Adrenal gland (tissue), 12 donors: Measurements from ENCODE around the gene SMYD1. TPM values are rescaled to one million over a fixed set of nuclear protein-coding genes. Genes with fewer than 3 reads are reported as not detected.

Experiments
- DNase-seq, 7 donors: peaks; one replicate each; pipeline ENCODE4 v3.0.0-alpha.2; 2019 to 2020
- H3K27ac ChIP-seq, 5 donors: fragments of 200-600 bp; sonication (generic) in 4 of 5; 1 replicate in 3 of 5; 2 replicates in 2 of 5; pipeline versions ENCODE4 v1.5.1 to v1.8.0; 2016 to 2020; ENCODE audit warnings: mild to moderate bottlenecking in 1 of 5
- H3K27me3 ChIP-seq: fragments of 200-600 bp; 2 replicates; pipeline ENCODE4 v1.8.0; 2021
- H3K36me3 ChIP-seq, 2 donors: fragments of 200-600 bp; replicated peaks in 1 of 2; 1 replicate in 1 of 2; 2 replicates in 1 of 2; pipeline versions ENCODE4 v1.5.1 to v1.8.0; 2018 to 2022
- H3K4me1 ChIP-seq, 2 donors: fragments of 200-600 bp; replicated peaks in 1 of 2; 1 replicate in 1 of 2; 2 replicates in 1 of 2; pipeline versions ENCODE4 v1.5.1 to v1.8.0; 2018 to 2021
- H3K4me3 ChIP-seq, 4 donors: fragments of 200-600 bp; sonication (generic) in 3 of 4; one replicate each; pipeline ENCODE4 v1.5.1; 2016 to 2018
- H3K9me3 ChIP-seq, 3 donors: fragments of 200-600 bp; sonication (generic) in 1 of 3; replicated peaks in 1 of 3; 1 replicate in 2 of 3; 2 replicates in 1 of 3; pipeline versions ENCODE4 v1.5.1 to v1.8.0; 2016 to 2021
- POLR2A ChIP-seq, 2 donors: fragments of 450-650 bp; IDR thresholded peaks; one replicate each; pipeline ENCODE4 v1.6.1; 2017; ENCODE audit warnings: antibody characterized with exemption in 2 of 2, mild to moderate bottlenecking in 2 of 2, moderate library complexity in 1 of 2
- WGBS, 4 donors: extraction: QIAGEN DNeasy Blood & Tissue Kit in 2 of 4; methylation state at CpG; one replicate each; pipeline versions ENCODE4 v1.1.5 to v1.1.7; 2013 to 2017; 5-methylcytosine and 5-hydroxymethylcytosine counted together
- intact Hi-C, 2 donors: fragments of 100-400 bp; cut with DNase I; formaldehyde crosslinking; loops; one replicate each; pipeline versions ENCODE4 v1.14.1 to v1.15.0; 2022 to 2023
- polyA plus RNA-seq, 3 donors: library from polyadenylated mRNA; stranded (reverse); fragments of 200-250 nt in 2 of 3; fragments of 350-450 nt in 1 of 3; fragmentation: Illumina TruSeq in 1 of 3; extraction: RNeasy Lipid Tissue Mini Kit (QIAGEN cat#74804) in 1 of 3; gene quantifications; one replicate each; pipeline ENCODE4 v1.2.3, GENCODE V29; 2013 to 2014
- total RNA-seq, 9 donors: library from RNA; depleted of rRNA in 4 of 9; stranded (reverse); fragments of >200 nt in 4 of 9; fragments of 120-200 nt in 1 of 9; fragmentation: NEBNext Ultra II Directional in 1 of 9; extraction: Animal tissue kit (Norgen Biotek cat#: 25700) in 1 of 9; gene quantifications; one replicate each; pipeline versions ENCODE4 v1.1.0 to v1.2.4, GENCODE V29; 2013 to 2023
- TF ChIP-seq, protein P1 (sequence below), 6 experiments: fragments of 450-650 bp in 4 of 6; fragments of 200-600 bp in 2 of 6; sonication (generic) in 1 of 6; IDR thresholded peaks; 1 replicate in 5 of 6; 2 replicates in 1 of 6; pipeline versions ENCODE4 v1.5.1 to v1.8.0; 2016 to 2021; ENCODE audit warnings: antibody characterized with exemption in 6 of 6, mild to moderate bottlenecking in 2 of 6, moderate library complexity in 1 of 6
- donor health status: healthy with polysubstance abuse.
- donor health status: Bipolar disorder and iron deficiency.
- donor health status: DM: yes; HTN: yes; CAD: no.
- donor health status: DM: no; HTN: no; CAD: no.
- donor health status: DM: no; HTN: no; CAD: no.
- donor health status: DM: yes; HTN: yes; CAD: no.

SMYD1 gene
- total and polyA plus RNA-seq, 12 donors = under 0.01 to 0.34 (median 0.07) TPM; not detected in 8

DNA sequence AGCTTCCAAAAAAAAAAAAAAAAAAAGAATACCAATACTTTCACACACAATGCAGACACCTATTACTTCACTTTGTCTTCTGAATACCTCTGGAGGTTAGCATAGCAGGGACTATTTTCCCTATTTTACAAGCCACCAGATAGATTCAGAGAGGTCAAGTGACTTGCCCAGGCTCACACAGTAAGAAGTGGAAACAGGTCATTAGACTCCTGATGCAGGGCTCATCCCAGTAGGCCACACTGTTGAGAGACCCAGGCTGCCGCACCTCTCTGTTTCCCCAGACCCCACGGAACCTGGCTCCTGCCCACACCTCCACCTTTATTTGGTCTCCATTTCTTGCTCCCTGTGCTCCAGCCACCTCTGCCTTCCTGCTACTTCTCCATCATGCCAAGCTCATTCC lies 19.4 kb downstream of the SMYD1 start:
- DNase-seq = no peak
- H3K4me1 ChIP-seq = no peaks in the 10 kb centered on the region
- no peaks in the 10 kb centered on the region for H3K27me3 ChIP-seq
- TF ChIP-seq, protein P1, sequence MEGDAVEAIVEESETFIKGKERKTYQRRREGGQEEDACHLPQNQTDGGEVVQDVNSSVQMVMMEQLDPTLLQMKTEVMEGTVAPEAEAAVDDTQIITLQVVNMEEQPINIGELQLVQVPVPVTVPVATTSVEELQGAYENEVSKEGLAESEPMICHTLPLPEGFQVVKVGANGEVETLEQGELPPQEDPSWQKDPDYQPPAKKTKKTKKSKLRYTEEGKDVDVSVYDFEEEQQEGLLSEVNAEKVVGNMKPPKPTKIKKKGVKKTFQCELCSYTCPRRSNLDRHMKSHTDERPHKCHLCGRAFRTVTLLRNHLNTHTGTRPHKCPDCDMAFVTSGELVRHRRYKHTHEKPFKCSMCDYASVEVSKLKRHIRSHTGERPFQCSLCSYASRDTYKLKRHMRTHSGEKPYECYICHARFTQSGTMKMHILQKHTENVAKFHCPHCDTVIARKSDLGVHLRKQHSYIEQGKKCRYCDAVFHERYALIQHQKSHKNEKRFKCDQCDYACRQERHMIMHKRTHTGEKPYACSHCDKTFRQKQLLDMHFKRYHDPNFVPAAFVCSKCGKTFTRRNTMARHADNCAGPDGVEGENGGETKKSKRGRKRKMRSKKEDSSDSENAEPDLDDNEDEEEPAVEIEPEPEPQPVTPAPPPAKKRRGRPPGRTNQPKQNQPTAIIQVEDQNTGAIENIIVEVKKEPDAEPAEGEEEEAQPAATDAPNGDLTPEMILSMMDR (IDR thresholded peaks at IDR 0.05) = no peak
- TF ChIP-seq POLR2A (IDR thresholded peaks at IDR 0.05) = no peak
- H3K36me3 ChIP-seq = no peaks in the 10 kb centered on the region
- intact Hi-C loops = no loop called here
- WGBS, 4 donors = 81 to 91% (median 89%) methylated on average over 2 of the region's 2 CpGs
- H3K4me3 ChIP-seq = no peak overlapping the region
- H3K27ac ChIP-seq = no peak overlapping the region
- no peaks in the 10 kb centered on the region for H3K9me3 ChIP-seq

DNA sequence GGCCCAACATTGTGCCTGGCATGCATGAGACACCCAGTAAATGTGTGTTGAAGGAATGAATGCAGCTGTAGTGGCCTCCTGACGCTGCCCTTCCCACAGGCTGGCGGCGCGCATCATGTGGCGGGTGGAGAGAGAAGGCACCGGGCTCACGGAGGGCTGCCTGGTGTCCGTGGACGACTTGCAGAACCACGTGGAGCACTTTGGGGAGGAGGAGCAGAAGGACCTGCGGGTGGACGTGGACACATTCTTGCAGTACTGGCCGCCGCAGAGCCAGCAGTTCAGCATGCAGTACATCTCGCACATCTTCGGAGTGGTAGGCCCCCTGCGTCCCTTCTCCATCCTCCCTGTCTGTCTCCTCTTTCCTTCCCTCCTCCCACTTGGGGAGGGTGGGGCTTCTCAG lies 20.1 kb downstream of the SMYD1 start:
- WGBS, 4 donors = 90 to 94% (median 90%) methylated on average over 10 to 17 of the region's 17 CpGs
- Histone ChIP-seq H3K27me3 (no peaks in the 10 kb centered on the region), H3K9me3 (no peaks in the 10 kb centered on the region), H3K4me3 (no peak overlapping the region), H3K4me1 (no peaks in the 10 kb centered on the region), H3K36me3 (no peaks in the 10 kb centered on the region), H3K27ac (no peak overlapping the region)
- DNase-seq = no peak
- no peak for TF ChIP-seq POLR2A (IDR thresholded peaks at IDR 0.05)
- TF ChIP-seq, protein P1 (IDR thresholded peaks at IDR 0.05) = no peak
- intact Hi-C loops = no loop called here

DNA sequence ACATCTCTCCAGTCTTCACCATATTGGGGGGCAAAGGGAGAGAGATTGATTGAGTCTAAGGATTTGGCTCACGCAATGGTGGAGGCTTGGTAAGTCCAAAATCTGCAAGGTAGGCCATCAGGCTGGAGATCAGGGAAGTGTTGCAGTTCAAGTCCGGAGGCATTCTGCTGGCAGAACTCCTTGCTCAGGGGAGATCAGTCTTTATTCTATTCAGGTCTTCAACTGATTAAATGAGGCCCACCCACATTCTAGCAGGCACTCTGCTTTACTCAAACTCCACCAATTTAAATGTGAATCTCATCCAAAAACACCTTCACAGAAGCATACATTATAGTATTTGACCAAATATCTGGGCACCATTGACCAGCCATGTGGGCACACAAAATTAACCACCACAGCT lies 21.4 kb downstream of the SMYD1 start:
- H3K36me3 ChIP-seq = no peaks in the 10 kb centered on the region
- no peak for TF ChIP-seq POLR2A (IDR thresholded peaks at IDR 0.05)
- no peak overlapping the region for H3K27ac ChIP-seq
- no peak for DNase-seq
- WGBS, 4 donors = 85 to 97% (median 90%) methylated on average over 2 of the region's 2 CpGs
- no peaks in the 10 kb centered on the region for H3K27me3 ChIP-seq
- no peaks in the 10 kb centered on the region for H3K4me1 ChIP-seq
- intact Hi-C loops = no loop called here
- H3K9me3 ChIP-seq = no peaks in the 10 kb centered on the region
- no peak overlapping the region for H3K4me3 ChIP-seq

DNA sequence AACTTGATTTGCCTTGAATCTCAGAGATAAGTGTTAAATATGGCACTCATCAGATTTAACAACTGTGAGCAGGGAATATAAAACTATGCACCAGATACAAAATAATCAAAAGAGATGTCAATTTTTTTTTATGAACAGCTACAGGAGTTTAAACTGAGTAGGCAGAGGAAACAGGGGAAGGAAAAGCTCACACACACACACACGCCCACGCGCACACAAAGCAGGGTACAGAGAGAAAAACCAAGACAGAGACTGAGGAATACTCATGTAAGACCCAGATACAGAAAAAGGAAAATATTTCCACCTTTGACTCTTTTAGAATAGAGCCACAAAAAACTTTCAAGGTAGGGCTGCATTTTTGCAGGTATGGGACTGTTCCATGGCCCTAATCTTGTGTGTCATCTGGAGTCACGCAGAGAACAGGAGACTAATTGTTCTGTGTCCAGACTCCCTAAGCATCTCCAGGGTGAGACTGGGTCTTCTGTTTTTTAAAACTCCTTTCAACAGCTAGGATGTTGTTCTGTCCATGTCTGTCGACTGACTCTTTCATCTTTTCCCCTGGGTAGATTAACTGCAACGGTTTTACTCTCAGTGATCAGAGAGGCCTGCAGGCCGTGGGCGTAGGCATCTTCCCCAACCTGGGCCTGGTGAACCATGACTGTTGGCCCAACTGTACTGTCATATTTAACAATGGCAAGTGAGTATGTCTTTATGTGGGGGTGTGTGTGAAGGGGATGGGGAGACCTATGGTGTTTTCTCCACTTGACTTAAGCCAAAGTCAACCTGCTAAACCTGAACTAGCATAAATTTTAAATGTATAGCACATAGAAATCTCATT lies 23.0 kb downstream of the SMYD1 start:
- Histone ChIP-seq H3K27ac (no peak overlapping the region), H3K4me3 (no peak overlapping the region), H3K4me1 (no peaks in the 10 kb centered on the region), H3K36me3 (no peaks in the 10 kb centered on the region), H3K9me3 (no peaks in the 10 kb centered on the region), H3K27me3 (no peaks in the 10 kb centered on the region)
- intact Hi-C loops = no loop called here
- 79 to 83% (median 81%) methylated on average over 8 of the region's 8 CpGs for WGBS, 4 donors
- TF ChIP-seq, protein P1 (IDR thresholded peaks at IDR 0.05) = no peak
- no peak for TF ChIP-seq POLR2A (IDR thresholded peaks at IDR 0.05)
- no peak for DNase-seq

DNA sequence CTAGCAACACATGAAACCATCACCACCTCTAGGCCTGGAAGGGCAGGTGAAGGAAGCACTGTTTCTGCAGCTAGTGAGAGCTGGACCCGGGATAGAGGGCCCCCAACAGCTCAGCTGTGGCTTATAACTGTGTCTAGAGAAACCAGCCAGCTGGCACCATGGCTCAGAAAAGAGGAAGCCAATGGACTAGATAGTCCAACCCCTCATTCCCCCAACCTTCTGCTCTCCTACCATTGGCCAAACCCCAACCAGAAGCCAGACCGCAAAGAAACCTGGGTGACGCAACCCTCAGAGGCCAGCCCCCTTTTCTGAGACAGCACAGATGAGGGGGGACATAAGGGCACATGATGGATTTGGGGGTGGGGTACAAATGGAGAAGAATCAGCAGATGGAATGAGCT lies 24.3 kb downstream of the SMYD1 start:
- Histone ChIP-seq H3K36me3 (no peaks in the 10 kb centered on the region), H3K27ac (no peak overlapping the region), H3K9me3 (no peaks in the 10 kb centered on the region), H3K4me1 (no peaks in the 10 kb centered on the region), H3K4me3 (no peak overlapping the region), H3K27me3 (no peaks in the 10 kb centered on the region)
- TF ChIP-seq, protein P1 (IDR thresholded peaks at IDR 0.05) = no peak
- TF ChIP-seq POLR2A (IDR thresholded peaks at IDR 0.05) = no peak
- no peak for DNase-seq
- intact Hi-C loops = no loop called here
- WGBS, 4 donors = 53 to 74% (median 58%) methylated on average over 3 of the region's 3 CpGs
